GM23338 (cell line): ENCODE data around the gene MARK2.

ENCODE experiments used
- CREB1 ChIP-seq: fragments of 250-450 bp; sonication (Bioruptor Pico); IDR thresholded peaks from 2 replicates; pipeline ENCODE4 v1.5.0; 2020; ENCODE audit warnings: low read depth, mild to moderate bottlenecking, moderate library complexity
- CTCF ChIP-seq, 2 experiments: fragments of 200-600 bp in 1 of 2; sonication (generic) in 1 of 2; conservative IDR thresholded peaks; 2 replicates each; pipeline versions ENCODE4 v1.5.1 to v1.6.1; 2016 to 2017; ENCODE audit warnings: antibody characterized with exemption in 2 of 2, low read depth in 2 of 2, mild to moderate bottlenecking in 2 of 2, moderate library complexity in 1 of 2
- EZH2 ChIP-seq: fragments of 200-600 bp; sonication (generic); IDR thresholded peaks from one replicate; pipeline ENCODE4 v1.8.0; 2017; ENCODE audit warnings: antibody characterized with exemption, mild to moderate bottlenecking, low read depth; ENCODE audit not compliant: unreplicated experiment
- EZH2phosphoT487 ChIP-seq: fragments of 200-600 bp; sonication (generic); IDR thresholded peaks from one replicate; pipeline ENCODE4 v1.8.1; 2018; ENCODE audit warnings: antibody characterized with exemption; ENCODE audit not compliant: unreplicated experiment
- NANOG ChIP-seq: IDR thresholded peaks from 2 replicates; pipeline ENCODE4 v1.6.1; 2016; ENCODE audit warnings: antibody characterized with exemption, borderline replicate concordance
- POLR2AphosphoS5 ChIP-seq: IDR thresholded peaks from 2 replicates; pipeline ENCODE4 v1.6.1; 2016; ENCODE audit warnings: antibody characterized with exemption, low read depth
- STAT1 ChIP-seq: IDR thresholded peaks from one replicate; pipeline ENCODE4 v1.6.1; 2016; ENCODE audit warnings: antibody characterized with exemption; ENCODE audit not compliant: unreplicated experiment

DNA sequence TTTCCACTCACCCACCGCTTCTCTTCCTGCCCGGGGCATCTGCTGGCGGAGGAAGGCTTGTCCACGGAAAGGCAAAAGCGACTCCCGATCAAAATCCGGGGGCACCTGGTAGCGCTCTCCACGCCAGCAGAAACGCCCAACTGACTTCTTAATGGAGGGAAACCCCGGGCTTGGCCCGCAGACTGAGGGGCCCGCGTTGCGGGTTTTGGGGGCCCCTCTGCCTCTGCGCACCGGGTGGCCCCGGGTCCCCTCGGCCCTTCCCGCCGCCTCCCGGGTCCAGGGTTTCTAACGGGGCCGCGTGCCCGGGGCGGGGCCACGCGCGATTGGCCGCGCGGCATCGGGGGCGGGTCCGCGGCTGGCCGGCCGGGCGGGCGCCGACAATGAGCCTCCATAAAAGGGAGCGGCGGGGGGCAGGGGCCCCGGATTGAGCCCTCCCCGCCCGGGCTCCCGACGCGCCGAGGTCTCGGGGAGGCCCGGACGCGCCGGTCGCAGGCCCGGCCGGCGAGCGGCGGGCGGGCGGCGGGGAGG is 25.8 kb upstream of the MARK2 start, which contains the start of gene SPINDOC:
- TF ChIP-seq POLR2AphosphoS5 (peak; percentile 21; the same call in 1 of the 2 replicates), CTCF (conservative IDR thresholded peaks at IDR 0.05; ENCODE audit: low read depth in 2 of 2) (no peak), STAT1 (no peak), EZH2 (no peak), NANOG (no peak), EZH2phosphoT487 (no peak), CREB1 (CRISPR knock-in tag) (no peak)
